Body of pancreas (tissue), 4 donors: ENCODE results near the gene FGF9. TPM values are rescaled to one million over a fixed set of nuclear protein-coding genes. Genes with fewer than 3 reads are reported as not detected.

Experiments
- ATAC-seq: fragments of 150-250 bp; one replicate; pipeline ENCODE4 v1.9.1; 2016
- DNase-seq, 4 donors: peaks; one replicate each; pipeline ENCODE4 v3.0.0-alpha.2; 2019
- H3K27ac ChIP-seq, 4 donors: fragments of 200-600 bp; sonication (generic); 1 replicate in 3 of 4; 2 replicates in 1 of 4; pipeline versions ENCODE4 v1.5.1 to v1.6.1; 2016 to 2019; ENCODE audit warnings: mild to moderate bottlenecking in 1 of 4, mixed read lengths in 1 of 4, moderate library complexity in 1 of 4
- H3K27me3 ChIP-seq, 2 donors: fragments of 200-600 bp; sonication (generic); one replicate each; pipeline ENCODE4 v1.6.0; 2016; ENCODE audit warnings: mild to moderate bottlenecking in 1 of 2
- H3K36me3 ChIP-seq, 2 donors: fragments of 200-600 bp; sonication (generic); replicated peaks in 1 of 2; 2 replicates each; pipeline ENCODE4 v1.5.1; 2016; ENCODE audit warnings: low read depth in 2 of 2; ENCODE audit not compliant: insufficient read depth in 1 of 2
- H3K4me1 ChIP-seq: fragments of 200-600 bp; sonication (generic); one replicate; pipeline ENCODE4 v1.6.0; 2016
- H3K4me3 ChIP-seq, 2 donors: fragments of 200-600 bp; sonication (generic); 1 replicate in 1 of 2; 2 replicates in 1 of 2; pipeline ENCODE4 v1.5.1; 2016 to 2019
- H3K9me3 ChIP-seq, 3 donors: fragments of 200-600 bp; sonication (generic); 1 replicate in 2 of 3; 2 replicates in 1 of 3; pipeline ENCODE4 v1.5.1; 2016
- POLR2A ChIP-seq, 3 donors: fragments of 450-650 bp; IDR thresholded peaks; one replicate each; pipeline ENCODE4 v1.6.1; 2016; ENCODE audit warnings: antibody characterized with exemption in 3 of 3, mild to moderate bottlenecking in 2 of 3
- WGBS, 2 donors: methylation state at CpG; one replicate each; pipeline ENCODE4 v1.1.5; 2017; 5-methylcytosine and 5-hydroxymethylcytosine counted together
- intact Hi-C: fragments of 100-400 bp; cut with DNase I; formaldehyde crosslinking; loops from one replicate; pipeline ENCODE4 v1.15.1; 2023
- total RNA-seq, 2 donors: library from RNA; depleted of rRNA; stranded (reverse); fragments of >200 nt; gene quantifications; one replicate each; pipeline ENCODE4 v1.1.0, GENCODE V29; 2016
- TF ChIP-seq, protein P1 (sequence below), 7 experiments: fragments of 450-650 bp in 4 of 7; fragments of 200-600 bp in 3 of 7; sonication (generic) in 3 of 7; IDR thresholded peaks; one replicate each; pipeline ENCODE4 v1.5.1; 2016 to 2019; ENCODE audit warnings: antibody characterized with exemption in 7 of 7

The FGF9 gene
- total RNA-seq, 2 donors from 2014 or later: 0.26 to 1.3 TPM

DNA sequence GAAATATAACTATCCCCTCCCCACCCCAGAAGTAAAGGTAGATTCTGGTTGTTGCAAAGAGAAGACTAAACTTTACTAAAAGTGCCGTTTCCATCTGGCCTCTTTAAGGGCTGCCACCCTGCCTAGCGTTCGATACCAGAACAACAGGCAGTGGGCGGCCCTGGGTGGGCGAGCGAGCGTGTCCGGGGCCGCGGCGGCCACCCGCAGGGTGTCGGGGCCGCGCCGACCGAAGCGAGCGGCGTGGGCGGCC lies 2.6 kb downstream of the FGF9 start:
- H3K27me3 ChIP-seq: no peaks in the 10 kb centered on the region
- H3K36me3 ChIP-seq: no peaks in the 10 kb centered on the region
- peaks cover 50% of the 10 kb centered on the region for H3K4me1 ChIP-seq
- no peak for TF ChIP-seq POLR2A (IDR thresholded peaks at IDR 0.05)
- TF ChIP-seq, protein P1, sequence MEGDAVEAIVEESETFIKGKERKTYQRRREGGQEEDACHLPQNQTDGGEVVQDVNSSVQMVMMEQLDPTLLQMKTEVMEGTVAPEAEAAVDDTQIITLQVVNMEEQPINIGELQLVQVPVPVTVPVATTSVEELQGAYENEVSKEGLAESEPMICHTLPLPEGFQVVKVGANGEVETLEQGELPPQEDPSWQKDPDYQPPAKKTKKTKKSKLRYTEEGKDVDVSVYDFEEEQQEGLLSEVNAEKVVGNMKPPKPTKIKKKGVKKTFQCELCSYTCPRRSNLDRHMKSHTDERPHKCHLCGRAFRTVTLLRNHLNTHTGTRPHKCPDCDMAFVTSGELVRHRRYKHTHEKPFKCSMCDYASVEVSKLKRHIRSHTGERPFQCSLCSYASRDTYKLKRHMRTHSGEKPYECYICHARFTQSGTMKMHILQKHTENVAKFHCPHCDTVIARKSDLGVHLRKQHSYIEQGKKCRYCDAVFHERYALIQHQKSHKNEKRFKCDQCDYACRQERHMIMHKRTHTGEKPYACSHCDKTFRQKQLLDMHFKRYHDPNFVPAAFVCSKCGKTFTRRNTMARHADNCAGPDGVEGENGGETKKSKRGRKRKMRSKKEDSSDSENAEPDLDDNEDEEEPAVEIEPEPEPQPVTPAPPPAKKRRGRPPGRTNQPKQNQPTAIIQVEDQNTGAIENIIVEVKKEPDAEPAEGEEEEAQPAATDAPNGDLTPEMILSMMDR (IDR thresholded peaks at IDR 0.05): peak in 3 of 7 experiments; percentile 19 to 30 (median 30)
- peak overlapping the region in 3 of 4 donors; percentile 61 to 74 (median 68) for H3K27ac ChIP-seq
- DNase-seq: no peak
- intact Hi-C loops: no loop called here
- H3K4me3 ChIP-seq: peak overlapping the region in 1 of 2 donors; percentile 21
- 0 to 1% methylated on average over 12 to 21 of the region's 21 CpGs for WGBS, 2 donors
- no peaks in the 10 kb centered on the region for H3K9me3 ChIP-seq
- ATAC-seq: peak; percentile 7

DNA sequence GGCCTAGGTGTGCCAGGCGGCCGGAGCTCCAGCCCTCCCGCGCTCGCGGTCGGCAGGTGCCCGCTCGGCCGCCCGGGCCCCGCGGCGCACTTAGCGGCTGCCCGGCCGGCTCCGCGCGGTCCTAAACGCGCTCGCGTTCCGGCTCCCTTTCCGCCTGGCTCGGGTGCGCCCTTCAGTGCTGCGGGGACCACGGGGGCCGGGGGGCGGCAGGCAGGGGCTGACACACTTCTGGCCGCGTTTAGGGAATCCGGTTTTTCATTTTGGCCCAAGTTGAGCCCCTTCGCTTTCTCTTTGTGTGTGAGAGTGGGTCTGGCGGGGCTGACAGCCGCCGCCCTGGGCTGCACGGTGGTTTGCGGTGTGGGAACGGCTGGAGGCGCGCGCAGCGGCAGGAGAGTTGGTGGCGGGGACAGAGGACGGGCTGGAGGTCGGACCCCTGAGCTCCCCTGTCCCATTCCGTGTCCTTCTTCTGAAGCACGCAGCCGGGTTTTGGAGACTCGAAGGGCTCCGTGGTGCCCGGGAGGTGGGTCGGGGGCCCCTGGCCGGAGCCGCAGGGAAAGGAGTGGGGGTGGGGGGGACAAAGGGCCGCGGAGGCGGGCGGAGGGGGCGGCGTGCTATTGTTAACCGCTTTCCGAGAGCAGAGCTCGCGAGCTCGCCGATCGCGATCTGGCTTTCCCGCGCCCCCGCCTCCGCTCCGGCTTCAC lies 3.1 kb downstream of the FGF9 start:
- H3K27me3 ChIP-seq: no peaks in the 10 kb centered on the region
- intact Hi-C loops: no loop called here
- DNase-seq (peak; percentile 39 to 73 (median 58)), ATAC-seq (peak; percentile 49)
- WGBS, 2 donors: 0% methylated on average over 7 to 74 of the region's 77 CpGs
- no peaks in the 10 kb centered on the region for H3K36me3 ChIP-seq
- no peaks in the 10 kb centered on the region for H3K9me3 ChIP-seq
- TF ChIP-seq POLR2A (IDR thresholded peaks at IDR 0.05): peak in 1 of 3 donors; percentile 5
- TF ChIP-seq, protein P1 (IDR thresholded peaks at IDR 0.05): peak in 1 of 7 experiments; percentile 37
- H3K4me1 ChIP-seq: peaks cover 48% of the 10 kb centered on the region
- peak overlapping the region in 3 of 4 donors; percentile 61 to 74 (median 68) for H3K27ac ChIP-seq
- peak overlapping the region; percentile 45 to 71 for H3K4me3 ChIP-seq

DNA sequence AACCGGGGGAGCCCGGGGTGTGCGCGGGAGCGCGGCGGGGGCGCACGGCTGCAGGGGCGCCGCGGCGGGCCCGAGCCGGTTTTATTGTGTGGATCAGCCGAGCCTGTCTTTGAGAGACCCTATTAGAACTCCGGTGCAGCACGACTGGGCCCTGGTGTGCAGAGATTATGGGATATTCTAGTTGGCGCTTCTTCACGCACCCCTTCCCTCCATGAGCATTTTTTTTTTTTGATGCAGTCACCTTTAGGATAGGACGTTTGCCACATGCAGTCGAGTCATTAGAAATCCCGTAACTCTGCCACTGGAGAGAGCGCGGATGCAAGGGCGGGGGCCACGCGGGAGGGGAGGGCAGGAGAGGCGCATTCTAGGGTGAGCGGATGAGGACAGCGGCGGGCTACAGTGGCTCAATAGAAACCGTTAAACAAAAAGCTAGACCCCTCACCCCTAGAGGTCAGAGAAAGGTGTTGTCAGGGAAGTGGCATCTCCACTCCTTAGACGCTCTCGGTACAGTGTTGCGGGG lies 3.7 kb downstream of the FGF9 start:
- WGBS, 2 donors: 0% methylated on average over 18 to 36 of the region's 36 CpGs

DNA sequence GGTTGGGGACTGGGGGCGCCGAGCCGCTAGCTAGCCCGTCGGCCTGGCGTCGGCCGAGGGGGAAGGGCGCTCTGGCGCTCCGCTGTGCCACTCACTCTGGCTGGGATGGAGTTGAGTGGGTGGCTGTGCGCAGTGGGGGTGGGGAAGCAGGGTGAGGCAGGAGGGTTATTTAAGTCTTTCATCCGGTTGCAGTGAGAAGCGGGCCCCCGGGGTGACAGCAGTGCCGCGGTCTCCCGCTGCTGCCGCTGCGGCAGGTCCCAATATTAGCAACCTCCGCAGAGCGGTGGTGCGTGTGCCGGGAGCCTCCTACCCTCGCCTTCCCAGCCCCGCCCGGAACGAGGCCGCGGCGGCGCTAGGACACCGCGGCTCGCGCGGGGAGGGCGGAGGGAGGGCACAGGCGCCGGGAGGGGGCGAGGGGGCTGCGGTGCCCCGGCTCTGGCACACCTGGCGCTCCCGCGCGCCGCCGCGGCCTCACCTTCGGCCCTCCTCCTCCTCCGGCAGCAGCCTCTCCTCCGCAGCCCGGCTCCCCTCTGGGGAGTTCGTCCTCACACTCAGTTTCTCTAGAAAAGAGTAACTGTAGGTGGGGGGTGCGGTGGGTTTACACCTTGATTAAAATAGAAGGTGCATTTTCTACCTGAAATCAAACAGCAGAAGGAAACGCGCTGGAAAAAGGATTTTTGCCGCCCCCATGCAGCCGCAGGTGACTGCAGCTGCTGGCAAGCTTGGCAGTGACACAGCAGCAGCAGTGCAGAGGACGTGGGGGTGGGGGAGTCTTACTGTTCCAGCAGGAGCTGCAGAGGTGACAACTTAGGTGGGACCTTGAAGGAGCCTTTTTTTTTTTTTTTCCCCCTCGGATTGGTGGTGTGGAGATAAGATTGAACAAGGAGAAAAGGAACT lies 4.5 kb downstream of the FGF9 start:
- ATAC-seq: peak; percentile 30
- no peaks in the 10 kb centered on the region for H3K9me3 ChIP-seq
- H3K4me1 ChIP-seq: peaks cover 42% of the 10 kb centered on the region
- peak overlapping the region; percentile 36 to 38 for H3K4me3 ChIP-seq
- H3K27me3 ChIP-seq: no peaks in the 10 kb centered on the region
- peak; percentile 56 to 77 (median 64) for DNase-seq
- TF ChIP-seq, protein P1 (IDR thresholded peaks at IDR 0.05): no peak
- peak in 2 of 3 donors; percentile 24 to 28 for TF ChIP-seq POLR2A (IDR thresholded peaks at IDR 0.05)
- WGBS, 2 donors: 0 to 2% methylated on average over 12 to 62 of the region's 62 CpGs
- peak overlapping the region in 3 of 4 donors; percentile 51 to 77 (median 72) for H3K27ac ChIP-seq
- H3K36me3 ChIP-seq: no peaks in the 10 kb centered on the region
- intact Hi-C loops: no loop called here

More for the DNA sequence above, 3.7 kb downstream of the FGF9 start:
- Histone ChIP-seq H3K36me3 (no peaks in the 10 kb centered on the region), H3K27me3 (no peaks in the 10 kb centered on the region), H3K4me1 (peaks cover 42% of the 10 kb centered on the region), H3K27ac (no peak overlapping the region), H3K4me3 (peak overlapping the region; percentile 45 to 71), H3K9me3 (no peaks in the 10 kb centered on the region)
- TF ChIP-seq POLR2A (IDR thresholded peaks at IDR 0.05): no peak
- TF ChIP-seq, protein P1 (IDR thresholded peaks at IDR 0.05): no peak
- intact Hi-C loops: no loop called here
- ATAC-seq (no peak), DNase-seq (peak in 2 of 4 donors; percentile 15 to 20)
